Endothelial cell of umbilical vein (primary cell): ENCODE results near the gene LSM3. TPM values are rescaled to one million over a fixed set of nuclear protein-coding genes. Genes with fewer than 3 reads are reported as not detected.
A peak's percentile ranks its signal among the peaks of the same experiment; 100 is the strongest.

Experiments used
- BruUV-seq: library from RNA; stranded (reverse); fragments of 400-500 nt; replicated peaks from 2 replicates; lab custom pipeline; 2021; lab: Mats Ljungman, UMichigan
- CTCF ChIA-PET: fragments of 300-600, 350-600 bp; sonication (Branson Sonifier 250); formaldehyde crosslinking; loops from one replicate; lab custom pipeline; 2021; ENCODE audit warnings: antibody characterized with exemption, inconsistent platforms; lab: Charles Lee
- POLR2A ChIA-PET: fragments of 300-600, 350-600 bp; sonication (Branson Sonifier 250); formaldehyde crosslinking; loops from one replicate; lab custom pipeline; 2021; ENCODE audit warnings: antibody characterized with exemption, inconsistent platforms; lab: Charles Lee
- DNase-seq: peaks from one replicate; pipeline ENCODE4 v3.0.0-alpha.2; 2011; ENCODE audit warnings: low read depth, low spot score
- FAIRE-seq: peaks from 2 replicates; lab custom pipeline; 2011; peaks lifted over from hg19 to GRCh38; lab: Jason Lieb, UNC
- H2AFZ ChIP-seq: 2 replicates; pipeline ENCODE4 v1.6.0; 2012; ENCODE audit warnings: low read depth, low read length, control low read depth, inconsistent platforms
- H3K27ac ChIP-seq: 2 replicates; pipeline ENCODE4 v1.5.1; 2011; ENCODE audit warnings: low read depth, mild to moderate bottlenecking, control low read depth, low read length, moderate library complexity; ENCODE audit not compliant: insufficient read depth
- H3K27me3 ChIP-seq, 2 experiments: 2 replicates each; pipeline versions ENCODE4 v1.6.0 to v1.6.1; 2011; ENCODE audit warnings: low read length in 2 of 2, mixed read lengths in 1 of 2; ENCODE audit not compliant: control insufficient read depth in 2 of 2, insufficient read depth in 2 of 2
- H3K36me3 ChIP-seq, 2 experiments: 2 replicates in 1 of 2; 3 replicates in 1 of 2; pipeline ENCODE4 v1.5.1; 2011; ENCODE audit warnings: low read length in 2 of 2, mild to moderate bottlenecking in 1 of 2, moderate library complexity in 1 of 2; ENCODE audit not compliant: control insufficient read depth in 2 of 2, insufficient read depth in 2 of 2; ENCODE audit errors: extremely low read depth in 1 of 2
- H3K4me1 ChIP-seq: 3 replicates; pipeline ENCODE4 v1.5.1; 2011; ENCODE audit warnings: mild to moderate bottlenecking, low read length; ENCODE audit not compliant: control insufficient read depth, insufficient read depth; ENCODE audit errors: extremely low read depth
- H3K4me2 ChIP-seq: 2 replicates; pipeline ENCODE4 v1.6.1; 2011; ENCODE audit warnings: low read length, control low read depth, mixed read lengths; ENCODE audit not compliant: insufficient read depth
- H3K4me3 ChIP-seq, 3 experiments: fragments of 200-600 bp in 1 of 3; sonication (generic), shearing (Covaris generic) in 1 of 3; replicated peaks in 1 of 3; 2 replicates each; pipeline ENCODE4 v1.5.1; 2011 to 2016; ENCODE audit warnings: control low read depth in 3 of 3, low read length in 3 of 3, mild to moderate bottlenecking in 2 of 3, inconsistent platforms in 1 of 3, low read depth in 1 of 3, moderate library complexity in 1 of 3; ENCODE audit not compliant: insufficient read depth in 1 of 3
- H3K79me2 ChIP-seq: 2 replicates; pipeline ENCODE4 v1.6.0; 2012; ENCODE audit warnings: low read length, inconsistent platforms; ENCODE audit not compliant: control insufficient read depth, insufficient read depth
- H3K9ac ChIP-seq: replicated peaks from 2 replicates; pipeline ENCODE3; 2011; ENCODE audit warnings: low read length, control low read depth; ENCODE audit not compliant: insufficient read depth; ENCODE audit errors: extremely low read depth
- H3K9me1 ChIP-seq: replicated peaks from 3 replicates; pipeline ENCODE4 v1.6.0; 2011; ENCODE audit warnings: mild to moderate bottlenecking, low read length; ENCODE audit not compliant: control insufficient read depth, insufficient read depth; ENCODE audit errors: extremely low read depth
- H3K9me3 ChIP-seq: replicated peaks from 2 replicates; pipeline ENCODE4 v1.5.1; 2012; ENCODE audit warnings: low read length, inconsistent platforms; ENCODE audit not compliant: control insufficient read depth, insufficient read depth
- H4K20me1 ChIP-seq: replicated peaks from 2 replicates; pipeline ENCODE3; 2011; ENCODE audit warnings: mild to moderate bottlenecking, low read length; ENCODE audit not compliant: control insufficient read depth, insufficient read depth; ENCODE audit errors: extremely low read depth
- EZH2 ChIP-seq: IDR thresholded peaks from 2 replicates; pipeline ENCODE4 v1.6.1; 2012; ENCODE audit warnings: borderline replicate concordance, low read depth, mild to moderate bottlenecking, moderate library complexity, low read length, inconsistent platforms; ENCODE audit not compliant: severe bottlenecking
- FOS ChIP-seq: IDR thresholded peaks from 2 replicates; pipeline ENCODE4 v1.6.1; 2011; ENCODE audit warnings: mild to moderate bottlenecking, low read length, moderate library complexity, borderline replicate concordance; ENCODE audit not compliant: insufficient read depth
- JUN ChIP-seq: IDR thresholded peaks from 2 replicates; pipeline ENCODE4 v1.6.1; 2011; ENCODE audit warnings: borderline replicate concordance, low read depth; ENCODE audit not compliant: insufficient read length, insufficient read depth
- POLR2AphosphoS5 ChIP-seq: IDR thresholded peaks from 2 replicates; pipeline ENCODE4 v1.6.1; 2012; ENCODE audit warnings: low read depth, mild to moderate bottlenecking, control low read depth, low read length, moderate library complexity; ENCODE audit not compliant: insufficient read depth
- dilution Hi-C: fragments of 300-500 bp; cut with MboI; formaldehyde crosslinking; loops from one replicate; pipeline ENCODE4 v1.15.0; 2019; ENCODE audit warnings: low sequenced_read_pairs; ENCODE audit not compliant: extremely low pct_ligation_motif_present
- intact Hi-C: fragments of 100-400 bp; cut with micrococcal nuclease; formaldehyde crosslinking; loops from one replicate; pipeline ENCODE4 v1.10.0; 2022
- polyA plus RNA-seq, 4 experiments: library from polyadenylated mRNA; depleted of rRNA in 3 of 4; stranded (reverse) in 3 of 4; unstranded in 1 of 4; fragments of >200 nt; gene quantifications; 2 replicates each; pipeline versions ENCODE4 v1.2.1 to v1.2.3, GENCODE V29; 2011 to 2012; ENCODE audit warnings: missing spikeins in 1 of 4
- total RNA-seq: library from RNA; stranded (reverse); gene quantifications from 2 replicates; pipeline ENCODE4 v1.2.3, GENCODE V29; 2021

The LSM3 gene
- total and polyA plus RNA-seq, 2 donors (not counting 3 experiments of a cell fraction or from before 2014, with no cell fraction given) = 4.4 to 13.0 TPM

DNA sequence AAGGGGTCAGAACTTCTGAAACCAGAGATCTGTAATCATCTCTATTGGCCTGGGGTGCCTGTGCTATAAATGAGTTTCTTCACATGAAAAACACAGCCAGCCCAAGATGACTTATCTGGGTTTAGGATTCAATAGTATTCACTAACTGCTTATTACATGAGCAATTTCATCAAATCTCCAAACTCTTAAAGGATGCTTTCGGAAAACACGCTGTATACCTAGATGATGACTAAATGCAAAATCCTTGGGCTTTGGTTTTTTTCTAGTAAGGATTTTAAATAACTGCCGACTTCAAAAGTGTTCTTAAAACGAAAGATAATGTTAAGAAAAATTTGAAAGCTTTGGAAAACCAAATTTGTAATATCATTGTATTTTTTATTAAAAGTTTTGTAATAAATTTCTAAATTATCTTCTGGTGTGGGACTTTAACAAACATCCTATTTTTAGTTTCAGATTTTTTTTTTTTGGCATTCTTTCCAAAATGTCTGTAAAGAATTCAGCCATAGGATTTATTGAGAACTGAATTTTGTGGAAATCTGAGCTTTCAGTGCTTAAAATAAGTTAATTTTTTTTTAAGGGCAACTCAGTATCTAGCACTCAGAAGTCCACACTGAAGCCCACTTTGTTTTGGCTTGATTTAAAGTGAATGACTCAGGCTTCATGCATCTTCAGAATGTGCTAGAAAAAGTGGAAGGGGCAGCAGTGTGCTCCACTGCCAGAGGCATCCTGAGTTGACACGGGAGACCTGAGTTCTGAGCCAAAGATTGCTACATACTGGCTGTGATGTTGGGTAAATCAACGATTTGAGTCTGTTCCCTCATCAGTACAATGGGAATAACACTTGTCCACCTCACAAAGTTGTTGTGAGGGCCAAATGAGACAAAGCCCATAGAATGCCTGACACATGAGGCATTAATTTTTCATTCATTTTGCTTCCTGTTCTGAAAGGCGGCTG is 35.1 kb upstream of the LSM3 start:
- TF ChIP-seq POLR2AphosphoS5 (peak; percentile 46), JUN (peak; percentile 56), FOS (peak; percentile 64), EZH2 (no peak)
- H3K27me3 ChIP-seq = no peaks in the 10 kb centered on the region
- no peak for FAIRE-seq
- no peaks in the 10 kb centered on the region for H3K79me2 ChIP-seq
- H3K4me3 ChIP-seq = peak overlapping the region in 1 of 3 experiments; percentile 18
- POLR2A ChIA-PET = interaction anchor here (1.1 to 2.9 kb wide), 4 partner anchors 18 to 35 kb away, joined by 4 to 30 read pairs (median 12); partner anchors contain the start of genes CHCHD4, LSM3, TMEM43 and XPC
- peak overlapping the region; percentile 88 for H3K4me2 ChIP-seq
- no peaks in the 10 kb centered on the region for H3K9me1 ChIP-seq
- no peak overlapping the region for H2AFZ ChIP-seq
- intact Hi-C loops = loop anchor here (1.0 to 10.0 kb wide), 7 partner anchors 18 to 1919 kb away; partner anchors contain the start of genes LSM3, NR2C2, SLC6A6 and TMEM43
- no peaks in the 10 kb centered on the region for H3K9me3 ChIP-seq
- peak overlapping the region; percentile 93 for H3K9ac ChIP-seq
- peaks cover 0 to 22% of the 10 kb centered on the region in 2 experiments for H3K36me3 ChIP-seq
- BruUV-seq = no TSS peak
- peak overlapping the region; percentile 100 for H3K27ac ChIP-seq
- peak; percentile 90 for DNase-seq
- CTCF ChIA-PET = interaction anchor here (0.8 to 4.9 kb wide), 5 partner anchors 10 to 247 kb away, joined by 3 to 30 read pairs (median 6); partner anchors contain the start of genes CHCHD4, LSM3, TMEM43 and XPC
- peaks cover 41% of the 10 kb centered on the region for H3K4me1 ChIP-seq
- dilution Hi-C loops = no loop called here
- H4K20me1 ChIP-seq = no peaks in the 10 kb centered on the region
